Panc1 (cell line): ENCODE measurements around the gene SH3BGRL2. TPM values are rescaled to one million over a fixed set of nuclear protein-coding genes. Genes with fewer than 3 reads are reported as not detected.
A peak's percentile ranks its signal among the peaks of the same experiment; 100 is the strongest.

Experiments used
- ATAC-seq: fragments of 200-7000 bp; cut with Tn5 transposase; 2 replicates; pipeline ENCODE4 v1.9.1; 2020; ENCODE audit warnings: mild to moderate bottlenecking, moderate library complexity
- BruUV-seq: library from RNA; stranded (reverse); fragments of 400-500 nt; replicated peaks from 2 replicates; lab custom pipeline; 2021; lab: Mats Ljungman, UMichigan
- CTCF ChIA-PET: fragments of 300-600 bp; sonication (Branson Sonifier 250); formaldehyde crosslinking; loops from one replicate; lab custom pipeline; 2022; ENCODE audit warnings: antibody characterized with exemption; lab: Charles Lee
- POLR2A ChIA-PET: fragments of 300-600 bp; sonication (Branson Sonifier 250); formaldehyde crosslinking; loops from one replicate; lab custom pipeline; 2022; ENCODE audit warnings: antibody characterized with exemption; lab: Charles Lee
- DNase-seq: peaks from one replicate; pipeline ENCODE4 v3.0.0-alpha.2; 2010; ENCODE audit warnings: low read depth, low spot score
- H3K27ac ChIP-seq: 2 replicates; pipeline ENCODE4 v1.5.1; 2011; ENCODE audit warnings: mild to moderate bottlenecking, low read length, inconsistent platforms
- H3K27me3 ChIP-seq: fragments of 200-500 bp; sonication (Bioruptor generic); 2 replicates; pipeline ENCODE4 v1.6.0; 2014; ENCODE audit warnings: low read length, inconsistent platforms; ENCODE audit not compliant: control insufficient read depth, insufficient read depth
- H3K36me3 ChIP-seq: fragments of 200-500 bp; sonication (Bioruptor generic); 2 replicates; pipeline ENCODE4 v1.5.1; 2014; ENCODE audit warnings: inconsistent platforms, mild to moderate bottlenecking, low read length, moderate library complexity; ENCODE audit not compliant: control insufficient read depth, insufficient read depth
- H3K4me1 ChIP-seq: 2 replicates; pipeline ENCODE4 v1.5.1; 2011; ENCODE audit warnings: inconsistent platforms, mild to moderate bottlenecking, low read length, moderate library complexity; ENCODE audit not compliant: control insufficient read depth, insufficient read depth
- H3K4me3 ChIP-seq, 2 experiments: 2 replicates each; pipeline ENCODE4 v1.5.1; 2011 to 2012; ENCODE audit warnings: low read depth in 2 of 2, low read length in 2 of 2, mild to moderate bottlenecking in 2 of 2, inconsistent platforms in 1 of 2, moderate library complexity in 1 of 2
- H3K9me3 ChIP-seq: fragments of 200-500 bp; sonication (Bioruptor generic); 2 replicates; pipeline ENCODE4 v1.5.1; 2014; ENCODE audit warnings: low read depth, mild to moderate bottlenecking, inconsistent platforms, low read length, moderate library complexity; ENCODE audit not compliant: control insufficient read depth, insufficient read depth
- POLR2AphosphoS5 ChIP-seq: IDR thresholded peaks from 2 replicates; pipeline ENCODE4 v1.6.1; 2012; ENCODE audit warnings: mild to moderate bottlenecking, low read depth, low read length, moderate library complexity
- SIN3A ChIP-seq: IDR thresholded peaks from 2 replicates; pipeline ENCODE4 v1.6.1; 2012; ENCODE audit warnings: low read depth, mild to moderate bottlenecking, low read length, moderate library complexity, borderline replicate concordance; ENCODE audit not compliant: insufficient read depth
- TCF7L2 ChIP-seq: IDR thresholded peaks from 2 replicates; pipeline ENCODE4 v1.6.1; 2011; ENCODE audit warnings: mild to moderate bottlenecking, low read depth, low read length, inconsistent platforms
- in situ Hi-C: cut with HindIII; loops from 2 replicates; pipeline ENCODE4 v1.10.0; 2016; ENCODE audit warnings: low sequenced_read_pairs, low pct_unique_long_range_greater_than_20kb
- intact Hi-C: fragments of 100-400 bp; cut with micrococcal nuclease; formaldehyde crosslinking; loops from one replicate; pipeline ENCODE4 v1.10.0; 2022; ENCODE audit not compliant: unreplicated experiment
- total RNA-seq: library from RNA; stranded (reverse); gene quantifications from one replicate; pipeline ENCODE4 v1.2.1, GENCODE V29; 2021; ENCODE audit not compliant: unreplicated experiment
- TF ChIP-seq, protein P1 (sequence below): fragments of 450-650 bp; IDR thresholded peaks from 2 replicates; pipeline ENCODE4 v1.5.1; 2017; ENCODE audit warnings: mild to moderate bottlenecking
- TF ChIP-seq, protein P2 (sequence below), 2 experiments: IDR thresholded peaks; 2 replicates each; pipeline ENCODE4 v1.6.1; 2011 to 2012; ENCODE audit warnings: low read depth in 2 of 2, control low read depth in 1 of 2, low read length in 1 of 2, mild to moderate bottlenecking in 1 of 2, moderate library complexity in 1 of 2; ENCODE audit not compliant: insufficient read depth in 1 of 2

The SH3BGRL2 gene
- total RNA-seq, 1 experiment from 2014 or later, result 8.5 TPM

DNA sequence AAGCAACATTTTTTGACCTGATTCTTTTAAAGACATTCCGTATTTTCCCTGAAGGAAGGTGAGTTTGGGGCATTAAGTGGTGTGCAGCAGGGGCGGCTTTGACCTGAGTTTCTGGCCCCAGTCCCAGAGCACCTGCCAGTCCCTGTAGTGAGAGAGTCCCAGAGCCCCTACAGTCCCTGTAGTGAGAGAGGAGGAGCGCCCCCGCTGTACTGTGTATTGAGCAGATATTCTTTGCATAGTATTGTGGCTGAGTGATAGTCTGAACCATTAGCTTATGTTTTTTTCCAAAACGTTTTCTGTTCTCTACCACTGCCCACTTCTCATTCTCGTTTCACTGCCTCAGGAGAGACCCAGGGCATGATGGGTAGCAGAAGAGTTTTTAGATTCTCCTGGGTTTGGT lies 17.2 kb upstream of the SH3BGRL2 start:
- DNase-seq, result no peak
- H3K36me3 ChIP-seq, result no peaks in the 10 kb centered on the region
- H3K27me3 ChIP-seq, result no peaks in the 10 kb centered on the region
- peaks cover 2% of the 10 kb centered on the region for H3K4me1 ChIP-seq
- H3K9me3 ChIP-seq, result no peaks in the 10 kb centered on the region
- in situ Hi-C loops, result no loop called here
- ChIA-PET POLR2A (no interaction called here), CTCF (no interaction called here)
- TF ChIP-seq, protein P1, sequence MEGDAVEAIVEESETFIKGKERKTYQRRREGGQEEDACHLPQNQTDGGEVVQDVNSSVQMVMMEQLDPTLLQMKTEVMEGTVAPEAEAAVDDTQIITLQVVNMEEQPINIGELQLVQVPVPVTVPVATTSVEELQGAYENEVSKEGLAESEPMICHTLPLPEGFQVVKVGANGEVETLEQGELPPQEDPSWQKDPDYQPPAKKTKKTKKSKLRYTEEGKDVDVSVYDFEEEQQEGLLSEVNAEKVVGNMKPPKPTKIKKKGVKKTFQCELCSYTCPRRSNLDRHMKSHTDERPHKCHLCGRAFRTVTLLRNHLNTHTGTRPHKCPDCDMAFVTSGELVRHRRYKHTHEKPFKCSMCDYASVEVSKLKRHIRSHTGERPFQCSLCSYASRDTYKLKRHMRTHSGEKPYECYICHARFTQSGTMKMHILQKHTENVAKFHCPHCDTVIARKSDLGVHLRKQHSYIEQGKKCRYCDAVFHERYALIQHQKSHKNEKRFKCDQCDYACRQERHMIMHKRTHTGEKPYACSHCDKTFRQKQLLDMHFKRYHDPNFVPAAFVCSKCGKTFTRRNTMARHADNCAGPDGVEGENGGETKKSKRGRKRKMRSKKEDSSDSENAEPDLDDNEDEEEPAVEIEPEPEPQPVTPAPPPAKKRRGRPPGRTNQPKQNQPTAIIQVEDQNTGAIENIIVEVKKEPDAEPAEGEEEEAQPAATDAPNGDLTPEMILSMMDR, result no peak
- TF ChIP-seq, protein P2, sequence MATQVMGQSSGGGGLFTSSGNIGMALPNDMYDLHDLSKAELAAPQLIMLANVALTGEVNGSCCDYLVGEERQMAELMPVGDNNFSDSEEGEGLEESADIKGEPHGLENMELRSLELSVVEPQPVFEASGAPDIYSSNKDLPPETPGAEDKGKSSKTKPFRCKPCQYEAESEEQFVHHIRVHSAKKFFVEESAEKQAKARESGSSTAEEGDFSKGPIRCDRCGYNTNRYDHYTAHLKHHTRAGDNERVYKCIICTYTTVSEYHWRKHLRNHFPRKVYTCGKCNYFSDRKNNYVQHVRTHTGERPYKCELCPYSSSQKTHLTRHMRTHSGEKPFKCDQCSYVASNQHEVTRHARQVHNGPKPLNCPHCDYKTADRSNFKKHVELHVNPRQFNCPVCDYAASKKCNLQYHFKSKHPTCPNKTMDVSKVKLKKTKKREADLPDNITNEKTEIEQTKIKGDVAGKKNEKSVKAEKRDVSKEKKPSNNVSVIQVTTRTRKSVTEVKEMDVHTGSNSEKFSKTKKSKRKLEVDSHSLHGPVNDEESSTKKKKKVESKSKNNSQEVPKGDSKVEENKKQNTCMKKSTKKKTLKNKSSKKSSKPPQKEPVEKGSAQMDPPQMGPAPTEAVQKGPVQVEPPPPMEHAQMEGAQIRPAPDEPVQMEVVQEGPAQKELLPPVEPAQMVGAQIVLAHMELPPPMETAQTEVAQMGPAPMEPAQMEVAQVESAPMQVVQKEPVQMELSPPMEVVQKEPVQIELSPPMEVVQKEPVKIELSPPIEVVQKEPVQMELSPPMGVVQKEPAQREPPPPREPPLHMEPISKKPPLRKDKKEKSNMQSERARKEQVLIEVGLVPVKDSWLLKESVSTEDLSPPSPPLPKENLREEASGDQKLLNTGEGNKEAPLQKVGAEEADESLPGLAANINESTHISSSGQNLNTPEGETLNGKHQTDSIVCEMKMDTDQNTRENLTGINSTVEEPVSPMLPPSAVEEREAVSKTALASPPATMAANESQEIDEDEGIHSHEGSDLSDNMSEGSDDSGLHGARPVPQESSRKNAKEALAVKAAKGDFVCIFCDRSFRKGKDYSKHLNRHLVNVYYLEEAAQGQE (IDR thresholded peaks at IDR 0.05; ENCODE audit: insufficient read depth in 1 of 2, low read depth in 2 of 2, low read length in 1 of 2), result no peak
- no peak for TF ChIP-seq TCF7L2
- no peak for TF ChIP-seq POLR2AphosphoS5
- TF ChIP-seq SIN3A, result no peak
- intact Hi-C loops, result no loop called here
- peak overlapping the region; percentile 52; the same call in 1 of the 2 replicates for H3K27ac ChIP-seq
- no peak overlapping the region for H3K4me3 ChIP-seq
- BruUV-seq, result no TSS peak
- no peak for ATAC-seq

DNA sequence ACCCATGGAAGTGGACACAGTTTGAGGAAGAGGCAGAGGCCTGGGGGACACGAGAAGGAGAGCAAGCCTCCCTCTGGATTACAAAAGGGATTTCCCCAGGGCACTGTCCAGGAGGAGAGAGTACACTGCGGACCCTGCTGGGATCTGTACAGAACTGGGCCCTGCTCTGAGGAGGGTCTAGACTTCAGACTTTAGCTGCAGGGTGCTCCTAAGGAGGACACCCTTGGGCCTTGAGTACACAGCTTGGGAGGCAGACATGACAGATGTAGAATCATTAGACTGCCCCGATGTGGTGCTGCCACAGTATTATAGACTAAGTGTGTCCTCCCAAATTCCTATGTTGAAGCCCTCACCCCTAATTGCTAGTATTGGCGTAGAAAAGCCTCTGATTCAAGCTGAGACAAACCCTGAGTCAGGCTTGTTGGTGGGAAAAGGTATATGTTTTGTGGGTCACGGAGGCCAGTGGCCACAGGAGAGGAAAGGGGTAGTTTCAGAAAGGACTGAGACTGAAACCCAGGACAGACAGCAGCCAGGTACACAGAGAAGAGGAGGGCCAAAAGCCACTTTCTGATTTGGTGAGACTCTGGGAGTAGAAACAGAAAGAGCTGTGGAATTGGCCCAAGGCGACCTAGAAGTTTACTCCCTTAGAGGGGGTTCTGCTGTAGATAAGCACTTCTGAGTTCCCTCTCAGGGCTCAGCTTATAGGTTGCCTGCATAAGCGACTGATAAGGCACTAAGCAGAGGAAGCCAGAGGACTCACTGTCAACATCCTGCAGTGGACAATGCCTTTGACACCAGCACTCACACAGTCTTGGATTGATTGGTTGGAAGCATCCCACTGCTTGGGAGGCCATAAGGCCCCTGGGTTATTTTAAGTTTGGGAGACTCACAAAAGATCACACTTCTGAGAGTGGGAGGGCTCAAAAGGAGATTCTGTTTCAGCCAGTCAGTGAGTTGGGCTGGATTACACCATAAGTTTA lies 16.5 kb upstream of the SH3BGRL2 start:
- Histone ChIP-seq H3K4me3 (no peak overlapping the region), H3K27ac (peak overlapping the region; percentile 52; the same call in 1 of the 2 replicates), H3K9me3 (no peaks in the 10 kb centered on the region), H3K4me1 (no peaks in the 10 kb centered on the region; the same call in 1 of the 2 replicates), H3K27me3 (no peaks in the 10 kb centered on the region), H3K36me3 (no peaks in the 10 kb centered on the region)
- BruUV-seq, result no TSS peak
- peak; percentile 51; the same call in 1 of the 2 replicates for ATAC-seq
- TF ChIP-seq, protein P1, result no peak
- TF ChIP-seq POLR2AphosphoS5 (no peak), TCF7L2 (no peak), SIN3A (no peak)
- TF ChIP-seq, protein P2 (IDR thresholded peaks at IDR 0.05; ENCODE audit: insufficient read depth in 1 of 2, low read depth in 2 of 2, low read length in 1 of 2), result no peak
- intact Hi-C loops (no loop called here), in situ Hi-C loops (no loop called here)
- DNase-seq, result no peak
- CTCF ChIA-PET, result no interaction called here
- POLR2A ChIA-PET, result no interaction called here
